CD4-positive, alpha-beta T cell treated with Interleukin-15 for 1 hour (primary cell): ENCODE data around the gene STC2.
"Not testable (repeated sequence)": the region's sequence is repeated elsewhere in the genome, so short reads cannot be mapped to it uniquely, and the experiment has no call there.

Experiments
- DNase-seq: peaks from one replicate; pipeline ENCODE4 v3.0.0-alpha.2; 2020

STC2 gene

GRCh38 chr5:173293817-173294672 lies 34.2 kb downstream of the STC2 start:
- DNase-seq = peak; percentile 49

- DNase-seq = no peak
Measured at GRCh38 chr5:173291722-173292658, 36.2 kb downstream of the STC2 start.

- no peak for DNase-seq
Measured at GRCh38 chr5:173290477-173291131, 37.6 kb downstream of the STC2 start.

GRCh38 chr5:173289372-173289771 lies 38.8 kb downstream of the STC2 start:
- no peak for DNase-seq

GRCh38 chr5:173288632-173289031 lies 39.6 kb downstream of the STC2 start:
- DNase-seq = no peak

GRCh38 chr5:173287086-173287485 lies 41.1 kb downstream of the STC2 start:
- DNase-seq = no peak

GRCh38 chr5:173284343-173284958 lies 43.8 kb downstream of the STC2 start:
- DNase-seq = not testable (repeated sequence)

- DNase-seq = peak; percentile 52
Measured at GRCh38 chr5:173283318-173284288, 44.6 kb downstream of the STC2 start.

- no peak for DNase-seq
Measured at GRCh38 chr5:173282916-173283315, 45.3 kb downstream of the STC2 start.

- no peak for DNase-seq
Measured at GRCh38 chr5:173281910-173282309, 46.3 kb downstream of the STC2 start.

GRCh38 chr5:173279166-173279565 lies 49.0 kb downstream of the STC2 start:
- no peak for DNase-seq

- DNase-seq = no peak
Measured at GRCh38 chr5:173278641-173279040, 49.6 kb downstream of the STC2 start.

GRCh38 chr5:173278172-173278571 lies 50.0 kb downstream of the STC2 start:
- DNase-seq = no peak

- no peak for DNase-seq
Measured at GRCh38 chr5:173274771-173275170, 53.4 kb downstream of the STC2 start.

GRCh38 chr5:173271419-173271818 lies 56.8 kb downstream of the STC2 start:
- DNase-seq = peak; percentile 22

GRCh38 chr5:173268750-173269432 lies 59.3 kb downstream of the STC2 start:
- DNase-seq = no peak

- no peak for DNase-seq
Measured at GRCh38 chr5:173265433-173265832, 62.8 kb downstream of the STC2 start.
